IMR-90 (cell line): Measurements from ENCODE around the gene GRID2IP. TPM values are rescaled to one million over a fixed set of nuclear protein-coding genes. Genes with fewer than 3 reads are reported as not detected.

ENCODE experiments used
- ATAC-seq: fragments of 200-7000 bp; cut with Tn5 transposase; 2 replicates; pipeline ENCODE4 v1.9.1; 2020; ENCODE audit warnings: low read depth, mild to moderate bottlenecking, moderate library complexity
- BruUV-seq: library from RNA; stranded (reverse); fragments of 400-500 nt; replicated peaks from 2 replicates; lab custom pipeline; 2021; lab: Mats Ljungman, UMichigan
- CTCF ChIA-PET: fragments of 300-600 bp; formaldehyde crosslinking; extraction: SDS; loops from one replicate; lab custom pipeline; 2021; ENCODE audit warnings: antibody characterized with exemption; lab: Yijun Ruan, JAX
- POLR2A ChIA-PET: fragments of 300-600 bp; sonication (Branson Sonifier 250); formaldehyde crosslinking; loops from one replicate; lab custom pipeline; 2022; ENCODE audit warnings: antibody characterized with exemption; ENCODE audit not compliant: unreplicated experiment; lab: Charles Lee
- DNase-seq: peaks from one replicate; pipeline ENCODE4 v3.0.0; 2013
- H2AFZ ChIP-seq: replicated peaks from 2 replicates; pipeline ENCODE3; 2013; ENCODE audit warnings: low read length, mild to moderate bottlenecking; ENCODE audit not compliant: poor library complexity
- H2AK5ac ChIP-seq: 2 replicates; pipeline ENCODE4 v1.6.1; 2013; ENCODE audit warnings: low read depth, low read length, inconsistent platforms
- H2AK9ac ChIP-seq: replicated peaks from 2 replicates; pipeline ENCODE3; 2013; ENCODE audit warnings: mild to moderate bottlenecking, low read depth, low read length, moderate library complexity; ENCODE audit not compliant: poor library complexity
- H2BK120ac ChIP-seq: 2 replicates; pipeline ENCODE4 v1.6.1; 2013; ENCODE audit warnings: low read depth, low read length, inconsistent platforms
- H2BK15ac ChIP-seq: 3 replicates; pipeline ENCODE4 v1.6.1; 2013; ENCODE audit warnings: low read depth, low read length, inconsistent platforms
- H2BK20ac ChIP-seq: 2 replicates; pipeline ENCODE4 v1.6.1; 2013; ENCODE audit warnings: low read depth, mild to moderate bottlenecking, inconsistent platforms, low read length, moderate library complexity
- H2BK5ac ChIP-seq: 2 replicates; pipeline ENCODE4 v1.6.1; 2013; ENCODE audit warnings: mild to moderate bottlenecking, low read depth, low read length, inconsistent platforms; ENCODE audit not compliant: poor library complexity, severe bottlenecking
- H3K14ac ChIP-seq: replicated peaks from 2 replicates; pipeline ENCODE4 v1.6.1; 2013; ENCODE audit warnings: low read depth, low read length, inconsistent platforms
- H3K18ac ChIP-seq: 2 replicates; pipeline ENCODE4 v1.6.1; 2013; ENCODE audit warnings: low read depth, low read length, control low read depth
- H3K23ac ChIP-seq: 2 replicates; pipeline ENCODE4 v1.6.1; 2013; ENCODE audit warnings: low read depth, low read length, inconsistent platforms
- H3K27ac ChIP-seq: 2 replicates; pipeline ENCODE4 v1.5.1; 2013; ENCODE audit warnings: mild to moderate bottlenecking, control low read depth, low read length; ENCODE audit not compliant: insufficient read depth
- H3K27me3 ChIP-seq: 2 replicates; pipeline ENCODE4 v1.6.1; 2013; ENCODE audit warnings: low read length; ENCODE audit not compliant: control insufficient read depth, insufficient read depth
- H3K36me3 ChIP-seq: 2 replicates; pipeline ENCODE4 v1.6.1; 2013; ENCODE audit warnings: low read length, mixed read lengths; ENCODE audit not compliant: control insufficient read depth, insufficient read depth
- H3K4ac ChIP-seq: 2 replicates; pipeline ENCODE4 v1.6.1; 2013; ENCODE audit warnings: low read depth, low read length, inconsistent platforms
- H3K4me1 ChIP-seq: 2 replicates; pipeline ENCODE4 v1.6.1; 2013; ENCODE audit warnings: low read length, mixed read lengths; ENCODE audit not compliant: control insufficient read depth, insufficient read depth
- H3K4me2 ChIP-seq: 2 replicates; pipeline ENCODE4 v1.6.1; 2013; ENCODE audit warnings: low read depth, mild to moderate bottlenecking, control low read depth, low read length, moderate library complexity
- H3K4me3 ChIP-seq: 2 replicates; pipeline ENCODE4 v1.5.1; 2013; ENCODE audit warnings: low read depth, mild to moderate bottlenecking, control low read depth, low read length, moderate library complexity; ENCODE audit not compliant: insufficient read depth
- H3K56ac ChIP-seq: 2 replicates; pipeline ENCODE4 v1.6.1; 2013; ENCODE audit warnings: low read length, inconsistent platforms; ENCODE audit not compliant: insufficient read depth; ENCODE audit errors: extremely low read depth
- H3K79me1 ChIP-seq, 2 experiments: 2 replicates each; pipeline ENCODE4 v1.6.1; 2013; ENCODE audit warnings: low read length in 2 of 2, inconsistent platforms in 1 of 2, low read depth in 1 of 2
- H3K9ac ChIP-seq: 2 replicates; pipeline ENCODE4 v1.6.1; 2013; ENCODE audit warnings: low read depth, low read length, control low read depth
- H3K9me1 ChIP-seq: 2 replicates; pipeline ENCODE4 v1.6.1; 2013; ENCODE audit warnings: low read length, inconsistent platforms; ENCODE audit not compliant: insufficient read depth
- H3K9me3 ChIP-seq: 2 replicates; pipeline ENCODE4 v1.6.1; 2013; ENCODE audit warnings: low read length; ENCODE audit not compliant: control insufficient read depth, insufficient read depth
- H4K20me1 ChIP-seq: 2 replicates; pipeline ENCODE4 v1.6.1; 2013; ENCODE audit warnings: low read length, inconsistent platforms; ENCODE audit not compliant: insufficient read depth
- H4K5ac ChIP-seq: 2 replicates; pipeline ENCODE4 v1.6.1; 2013; ENCODE audit warnings: mild to moderate bottlenecking, low read depth, low read length, control low read depth
- H4K8ac ChIP-seq, 2 experiments: 2 replicates each; pipeline ENCODE4 v1.6.1; 2013; ENCODE audit warnings: low read depth in 2 of 2, low read length in 2 of 2, control low read depth in 1 of 2, inconsistent platforms in 1 of 2
- H4K91ac ChIP-seq: 2 replicates; pipeline ENCODE4 v1.6.1; 2013; ENCODE audit warnings: low read depth, low read length, inconsistent platforms; ENCODE audit not compliant: insufficient read depth
- BHLHE40 ChIP-seq: fragments of 150-350 bp; IDR thresholded peaks from 2 replicates; pipeline ENCODE4 v1.6.1; 2016; ENCODE audit warnings: mild to moderate bottlenecking, low read depth, low read length
- CEBPB ChIP-seq: IDR thresholded peaks from 2 replicates; pipeline ENCODE4 v1.6.1; 2012; ENCODE audit warnings: low read depth, low read length, improper control_type of control experiment
- CHD1 ChIP-seq: IDR thresholded peaks from 2 replicates; pipeline ENCODE4 v1.6.1; 2012; ENCODE audit warnings: low read depth, low read length, improper control_type of control experiment
- CTCF ChIP-seq: conservative IDR thresholded peaks from 2 replicates; pipeline ENCODE4 v1.5.1; 2012; ENCODE audit warnings: mild to moderate bottlenecking, low read depth, low read length, improper control_type of control experiment
- ELK1 ChIP-seq: fragments of 150-350 bp; IDR thresholded peaks from 2 replicates; pipeline ENCODE4 v1.6.1; 2016; ENCODE audit warnings: low read depth, mild to moderate bottlenecking, low read length, moderate library complexity, borderline replicate concordance
- FOS ChIP-seq: fragments of 150-350 bp; IDR thresholded peaks from 2 replicates; pipeline ENCODE4 v1.6.1; 2016; ENCODE audit warnings: low read depth, low read length
- MAFK ChIP-seq: IDR thresholded peaks from 2 replicates; pipeline ENCODE4 v1.6.1; 2012; ENCODE audit warnings: low read depth, low read length, improper control_type of control experiment
- MAZ ChIP-seq: IDR thresholded peaks from 2 replicates; pipeline ENCODE4 v1.6.1; 2012; ENCODE audit warnings: low read depth, mild to moderate bottlenecking, low read length, improper control_type of control experiment, moderate library complexity, borderline replicate concordance
- MXI1 ChIP-seq: IDR thresholded peaks from 2 replicates; pipeline ENCODE4 v1.6.1; 2012; ENCODE audit warnings: low read depth, mild to moderate bottlenecking, low read length, moderate library complexity, borderline replicate concordance
- NFE2L2 ChIP-seq: fragments of 150-350 bp; IDR thresholded peaks from 2 replicates; pipeline ENCODE4 v1.6.1; 2016; ENCODE audit warnings: low read depth, mild to moderate bottlenecking, low read length
- POLR2A ChIP-seq: IDR thresholded peaks from 2 replicates; pipeline ENCODE4 v1.6.1; 2012; ENCODE audit warnings: mild to moderate bottlenecking, low read depth, low read length
- RAD21 ChIP-seq: IDR thresholded peaks from 2 replicates; pipeline ENCODE4 v1.6.1; 2012; ENCODE audit warnings: low read length, improper control_type of control experiment
- RCOR1 ChIP-seq: IDR thresholded peaks from 2 replicates; pipeline ENCODE4 v1.6.1; 2012; ENCODE audit warnings: mild to moderate bottlenecking, low read length, improper control_type of control experiment; ENCODE audit not compliant: insufficient replicate concordance
- RFX5 ChIP-seq: IDR thresholded peaks from 2 replicates; pipeline ENCODE4 v1.8.0; 2012; ENCODE audit warnings: low read depth, mild to moderate bottlenecking, low read length, moderate library complexity
- SMC3 ChIP-seq: fragments of 150-350 bp; IDR thresholded peaks from 2 replicates; pipeline ENCODE4 v1.6.1; 2016; ENCODE audit warnings: low read depth, mild to moderate bottlenecking, antibody characterized with exemption, low read length, moderate library complexity
- USF2 ChIP-seq: fragments of 150-350 bp; IDR thresholded peaks from 2 replicates; pipeline ENCODE4 v1.6.1; 2017; ENCODE audit warnings: mild to moderate bottlenecking, antibody characterized with exemption, low read length, low read depth
- WGBS, 2 experiments: methylation state at CpG; one replicate each; pipeline versions ENCODE4 v1.1.5 to v1.1.7; 2013; ENCODE audit warnings: missing lambda C conversion rate in 2 of 2; ENCODE audit not compliant: insufficient read length in 1 of 2; ENCODE audit errors: extremely low coverage in 2 of 2; 5-methylcytosine and 5-hydroxymethylcytosine counted together
- dilution Hi-C: fragments of 300-500 bp; cut with HindIII; formaldehyde crosslinking; loops from one replicate; pipeline ENCODE4 v1.14.3; 2018; ENCODE audit warnings: low sequenced_read_pairs; ENCODE audit not compliant: unreplicated experiment
- in situ Hi-C: fragments of 300-500 bp; cut with MboI; formaldehyde crosslinking; loops from 3 replicates; pipeline ENCODE4 v1.14.3; 2019; ENCODE audit warnings: low sequenced_read_pairs, inconsistent platforms, mixed read lengths
- intact Hi-C: fragments of 100-400 bp; cut with micrococcal nuclease; formaldehyde crosslinking; loops from 2 replicates; pipeline ENCODE4 v1.10.0; 2022
- polyA plus RNA-seq, 3 experiments: library from polyadenylated mRNA; depleted of rRNA; stranded (reverse); fragments of >200 nt; gene quantifications; 2 replicates each; pipeline ENCODE4 v1.2.3, GENCODE V29; 2012; ENCODE audit warnings: low replicate concordance in 1 of 3
- total RNA-seq: library from RNA; depleted of rRNA; stranded (reverse); fragments of >200 nt; gene quantifications from 2 replicates; pipeline ENCODE4 v1.2.3, GENCODE V29; 2012

GRID2IP gene
- total and polyA plus RNA-seq, 2 of the 4 experiments (the other 2 are of a cell fraction): not detected

GRCh38 chr7:6531492-6532279 is 19.6 kb downstream of the GRID2IP start:
- H3K79me1 ChIP-seq: no peaks in the 10 kb centered on the region
- no peak overlapping the region for H3K4me3 ChIP-seq
- TF ChIP-seq POLR2A: no peak
- TF ChIP-seq ELK1: no peak
- no peak for TF ChIP-seq RFX5
- no peak for TF ChIP-seq RAD21
- TF ChIP-seq MXI1: no peak
- TF ChIP-seq BHLHE40: no peak
- TF ChIP-seq MAFK: no peak
- TF ChIP-seq FOS: no peak
- TF ChIP-seq CEBPB: no peak
- no peak for TF ChIP-seq NFE2L2
- TF ChIP-seq CHD1: no peak
- no peak for TF ChIP-seq SMC3
- no peak for TF ChIP-seq USF2
- TF ChIP-seq CTCF: no peak
- TF ChIP-seq RCOR1: no peak
- TF ChIP-seq MAZ: no peak
- H4K8ac ChIP-seq: no peak overlapping the region
- no peaks in the 10 kb centered on the region for H3K4me1 ChIP-seq
- CTCF ChIA-PET: no interaction called here
- no peak overlapping the region for H4K91ac ChIP-seq
- in situ Hi-C loops: no loop called here
- no peak overlapping the region for H2BK20ac ChIP-seq
- no peak overlapping the region for H3K9ac ChIP-seq
- H4K5ac ChIP-seq: no peak overlapping the region
- no peak overlapping the region for H2AK9ac ChIP-seq
- ATAC-seq (no peak), DNase-seq (no peak)
- H3K56ac ChIP-seq: no peak overlapping the region
- POLR2A ChIA-PET: no interaction called here
- H3K14ac ChIP-seq: no peak overlapping the region
- no peak overlapping the region for H3K4ac ChIP-seq
- H3K4me2 ChIP-seq: no peak overlapping the region
- H4K20me1 ChIP-seq: no peaks in the 10 kb centered on the region
- intact Hi-C loops: no loop called here
- no TSS peak for BruUV-seq
- dilution Hi-C loops: no loop called here
- no peak overlapping the region for H3K27ac ChIP-seq
- H3K9me1 ChIP-seq: no peaks in the 10 kb centered on the region
- H2AFZ ChIP-seq: no peak overlapping the region
- H2BK120ac ChIP-seq: no peak overlapping the region
- H2BK5ac ChIP-seq: no peak overlapping the region
- 12% methylated on average over 9 of the region's 19 CpGs; no CpG with 5 or more reads in 1 of the 2 experiments for WGBS, 2 experiments
- H3K36me3 ChIP-seq: no peaks in the 10 kb centered on the region
- H2BK15ac ChIP-seq: no peak overlapping the region
- H3K18ac ChIP-seq: no peak overlapping the region
- no peaks in the 10 kb centered on the region for H3K9me3 ChIP-seq
- no peak overlapping the region for H2AK5ac ChIP-seq
- H3K27me3 ChIP-seq: peaks cover 73% of the 10 kb centered on the region
- H3K23ac ChIP-seq: no peak overlapping the region
